Suprapubic skin (tissue), 4 donors: Measurements from ENCODE around the gene ZNF77.

Source experiments
- CTCF ChIP-seq, 2 donors: fragments of 200-600 bp in 1 of 2; fragments of 450-650 bp in 1 of 2; sonication (generic) in 1 of 2; IDR thresholded peaks; one replicate each; pipeline ENCODE4 v1.5.1; 2016 to 2019; ENCODE audit warnings: antibody characterized with exemption in 2 of 2, mild to moderate bottlenecking in 1 of 2, moderate library complexity in 1 of 2
- EP300 ChIP-seq: sonication (generic); formaldehyde crosslinking; IDR thresholded peaks from one replicate; pipeline ENCODE4 v1.6.1; 2017; ENCODE audit warnings: antibody characterized with exemption
- POLR2AphosphoS5 ChIP-seq, 3 donors: sonication (generic); formaldehyde crosslinking; IDR thresholded peaks; one replicate each; pipeline ENCODE4 v1.6.1; 2017; ENCODE audit warnings: antibody characterized with exemption in 3 of 3

GRCh38 chr19:2905918-2906519 is 38.8 kb downstream of the ZNF77 start:
- TF ChIP-seq CTCF (IDR thresholded peaks at IDR 0.05) (no peak), EP300 (no peak), POLR2AphosphoS5 (IDR thresholded peaks at IDR 0.05) (no peak)
